Cardiac fibroblast (primary cell): ENCODE data around the gene NIPAL3.

Experiments
- DNase-seq, 2 donors: peaks; one replicate each; pipeline versions ENCODE4 v3.0.0 to v3.0.0-alpha.2; 2010; ENCODE audit warnings: low read depth in 2 of 2
- H3K4me3 ChIP-seq, 2 donors: replicated peaks in 1 of 2; 1 replicate in 1 of 2; 2 replicates in 1 of 2; pipeline ENCODE4 v1.5.1; 2011; ENCODE audit warnings: low read depth in 2 of 2, low read length in 2 of 2, mild to moderate bottlenecking in 2 of 2, moderate library complexity in 1 of 2
- CTCF ChIP-seq: IDR thresholded peaks from one replicate; pipeline ENCODE4 v1.5.1; 2011; ENCODE audit warnings: low read depth, mild to moderate bottlenecking, low read length, inconsistent platforms

NIPAL3 gene

GRCh38 chr1:24418898-24419628, 3.5 kb downstream of the NIPAL3 start:
- no peak overlapping the region for H3K4me3 ChIP-seq
- peak; percentile 67 to 80 for DNase-seq
- no peak for TF ChIP-seq CTCF

- no peak for TF ChIP-seq CTCF
- H3K4me3 ChIP-seq, result no peak overlapping the region
- peak in 1 of 2 donors; percentile 25 for DNase-seq
Measured at GRCh38 chr1:24420547-24420946, 4.9 kb downstream of the NIPAL3 start.

- no peak for DNase-seq
- no peak for TF ChIP-seq CTCF
Measured at GRCh38 chr1:24421502-24421901, 5.9 kb downstream of the NIPAL3 start.

GRCh38 chr1:24424207-24424606, 8.6 kb downstream of the NIPAL3 start:
- no peak for DNase-seq
- H3K4me3 ChIP-seq, result no peak overlapping the region
- TF ChIP-seq CTCF, result no peak

More at GRCh38 chr1:24421502-24421901, 5.9 kb downstream of the NIPAL3 start:
- H3K4me3 ChIP-seq, result no peak overlapping the region

GRCh38 chr1:24424990-24425389, 9.4 kb downstream of the NIPAL3 start:
- H3K4me3 ChIP-seq, result no peak overlapping the region
- no peak for TF ChIP-seq CTCF
- DNase-seq, result no peak

GRCh38 chr1:24425441-24425840, 9.8 kb downstream of the NIPAL3 start:
- no peak overlapping the region for H3K4me3 ChIP-seq
- DNase-seq, result no peak
- no peak for TF ChIP-seq CTCF

GRCh38 chr1:24425922-24426321, 10.3 kb downstream of the NIPAL3 start:
- no peak for TF ChIP-seq CTCF
- H3K4me3 ChIP-seq, result no peak overlapping the region
- DNase-seq, result no peak
